Thyroid gland (tissue), 4 donors: ENCODE results near the gene CD274.

Experiments
- POLR2A ChIP-seq, 2 donors: fragments of 450-650 bp; IDR thresholded peaks; one replicate each; pipeline ENCODE4 v1.6.1; 2017; ENCODE audit warnings: antibody characterized with exemption in 2 of 2, mild to moderate bottlenecking in 2 of 2, moderate library complexity in 1 of 2
- TF ChIP-seq, protein P1 (sequence below), 6 experiments: fragments of 200-600 bp in 3 of 6; fragments of 450-650 bp in 3 of 6; sonication (generic) in 3 of 6; IDR thresholded peaks; one replicate each; pipeline ENCODE4 v1.5.1; 2016 to 2019; ENCODE audit warnings: antibody characterized with exemption in 6 of 6, mild to moderate bottlenecking in 2 of 6, inconsistent platforms in 1 of 6, moderate library complexity in 1 of 6

DNA sequence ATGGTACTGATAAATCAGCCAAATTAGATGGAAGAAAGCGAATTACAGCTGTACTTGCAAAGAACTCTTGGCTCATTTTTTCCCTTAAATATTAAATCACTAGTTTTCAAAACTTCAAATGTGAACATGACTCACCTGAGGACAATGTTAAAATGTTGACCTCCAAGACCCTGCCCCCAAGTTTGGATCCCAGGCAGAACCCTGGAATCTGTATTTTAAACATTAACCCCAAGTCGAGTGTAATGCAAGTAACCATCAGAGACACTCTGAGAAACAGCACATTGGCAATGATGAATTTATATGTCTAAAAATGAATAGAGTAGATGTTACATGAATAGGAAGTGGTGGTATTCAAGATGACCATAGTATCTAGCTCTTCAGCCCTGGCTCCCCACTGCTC, 2.3 kb upstream of the CD274 start:
- TF ChIP-seq, protein P1, sequence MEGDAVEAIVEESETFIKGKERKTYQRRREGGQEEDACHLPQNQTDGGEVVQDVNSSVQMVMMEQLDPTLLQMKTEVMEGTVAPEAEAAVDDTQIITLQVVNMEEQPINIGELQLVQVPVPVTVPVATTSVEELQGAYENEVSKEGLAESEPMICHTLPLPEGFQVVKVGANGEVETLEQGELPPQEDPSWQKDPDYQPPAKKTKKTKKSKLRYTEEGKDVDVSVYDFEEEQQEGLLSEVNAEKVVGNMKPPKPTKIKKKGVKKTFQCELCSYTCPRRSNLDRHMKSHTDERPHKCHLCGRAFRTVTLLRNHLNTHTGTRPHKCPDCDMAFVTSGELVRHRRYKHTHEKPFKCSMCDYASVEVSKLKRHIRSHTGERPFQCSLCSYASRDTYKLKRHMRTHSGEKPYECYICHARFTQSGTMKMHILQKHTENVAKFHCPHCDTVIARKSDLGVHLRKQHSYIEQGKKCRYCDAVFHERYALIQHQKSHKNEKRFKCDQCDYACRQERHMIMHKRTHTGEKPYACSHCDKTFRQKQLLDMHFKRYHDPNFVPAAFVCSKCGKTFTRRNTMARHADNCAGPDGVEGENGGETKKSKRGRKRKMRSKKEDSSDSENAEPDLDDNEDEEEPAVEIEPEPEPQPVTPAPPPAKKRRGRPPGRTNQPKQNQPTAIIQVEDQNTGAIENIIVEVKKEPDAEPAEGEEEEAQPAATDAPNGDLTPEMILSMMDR (IDR thresholded peaks at IDR 0.05): no peak
- no peak for TF ChIP-seq POLR2A (IDR thresholded peaks at IDR 0.05)
